HG02840 (cell line): Measurements from ENCODE around the gene ZNF618.

Experiments
- ATAC-seq: cut with Tn5 transposase; IDR thresholded peaks from one replicate; pipeline ENCODE4 v1.9.1; 2021; ENCODE audit warnings: mild to moderate bottlenecking, moderate library complexity, moderate number of reproducible peaks; ENCODE audit not compliant: unreplicated experiment, low FRiP score

Gene ZNF618

GRCh38 chr9:113998525-113999255 lies 122.6 kb downstream of the ZNF618 start:
- no peak for ATAC-seq

- ATAC-seq = no peak
These were observed 123.3 kb downstream of the ZNF618 start for GRCh38 chr9:113999256-114000062.

GRCh38 chr9:114000063-114000454 lies 124.0 kb downstream of the ZNF618 start:
- ATAC-seq = no peak

GRCh38 chr9:114000671-114001409 lies 124.7 kb downstream of the ZNF618 start:
- ATAC-seq = no peak

- ATAC-seq = no peak
These were observed 125.2 kb downstream of the ZNF618 start for GRCh38 chr9:114001410-114001685.

GRCh38 chr9:114001794-114002261 lies 125.7 kb downstream of the ZNF618 start:
- ATAC-seq = no peak

GRCh38 chr9:114002271-114002985 lies 126.3 kb downstream of the ZNF618 start:
- no peak for ATAC-seq

- ATAC-seq = no peak
These were observed 126.9 kb downstream of the ZNF618 start for GRCh38 chr9:114002986-114003350.

- ATAC-seq = no peak
These were observed 127.2 kb downstream of the ZNF618 start for GRCh38 chr9:114003351-114003750.

- no peak for ATAC-seq
These were observed 127.6 kb downstream of the ZNF618 start for GRCh38 chr9:114003758-114004157.

GRCh38 chr9:114004221-114004716 lies 128.2 kb downstream of the ZNF618 start:
- no peak for ATAC-seq

GRCh38 chr9:114005371-114006154 lies 129.5 kb downstream of the ZNF618 start:
- ATAC-seq = no peak

GRCh38 chr9:114006155-114006550 lies 130.0 kb downstream of the ZNF618 start:
- ATAC-seq = no peak

- no peak for ATAC-seq
These were observed 131.0 kb downstream of the ZNF618 start for GRCh38 chr9:114006931-114007691.

- ATAC-seq = no peak
These were observed 132.0 kb downstream of the ZNF618 start for GRCh38 chr9:114007991-114008666.

GRCh38 chr9:114008667-114009410 lies 132.7 kb downstream of the ZNF618 start:
- ATAC-seq = no peak

GRCh38 chr9:114011313-114011712 lies 135.2 kb downstream of the ZNF618 start:
- ATAC-seq = no peak

- ATAC-seq = no peak
These were observed 136.0 kb downstream of the ZNF618 start for GRCh38 chr9:114012126-114012525.
